Loucy (cell line): Measurements from ENCODE around the gene HIRA.

Experiments
- EZH2phosphoT487 ChIP-seq: fragments of 200-600 bp; IDR thresholded peaks from 2 replicates; pipeline ENCODE4 v1.6.1; 2018; ENCODE audit warnings: antibody characterized with exemption, mild to moderate bottlenecking, moderate library complexity, borderline replicate concordance
- TF ChIP-seq, protein P1 (sequence below): fragments of 200-600 bp; sonication (generic); conservative IDR thresholded peaks from 2 replicates; pipeline ENCODE4 v1.5.1; 2014; ENCODE audit warnings: mild to moderate bottlenecking, antibody characterized with exemption, low read length

DNA sequence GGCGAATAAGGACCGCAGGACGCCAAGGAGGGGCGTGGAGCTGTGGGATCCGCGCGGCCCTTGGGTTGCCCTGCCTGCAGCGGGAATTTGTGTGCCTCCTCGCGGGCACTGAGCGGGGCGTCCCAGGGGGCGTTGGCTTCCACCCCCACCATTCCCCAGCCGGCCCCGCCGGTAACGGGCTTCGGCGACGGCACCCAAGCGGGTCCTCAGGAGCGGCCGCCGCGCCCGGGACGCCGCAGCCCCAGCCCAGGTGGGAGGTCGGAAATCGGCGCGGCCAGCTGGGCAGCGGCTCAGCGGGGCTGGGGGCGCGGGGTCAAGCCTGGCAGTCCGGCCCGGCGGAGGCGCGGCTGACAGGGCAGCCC is 140.3 kb downstream of the HIRA start:
- TF ChIP-seq, protein P1, sequence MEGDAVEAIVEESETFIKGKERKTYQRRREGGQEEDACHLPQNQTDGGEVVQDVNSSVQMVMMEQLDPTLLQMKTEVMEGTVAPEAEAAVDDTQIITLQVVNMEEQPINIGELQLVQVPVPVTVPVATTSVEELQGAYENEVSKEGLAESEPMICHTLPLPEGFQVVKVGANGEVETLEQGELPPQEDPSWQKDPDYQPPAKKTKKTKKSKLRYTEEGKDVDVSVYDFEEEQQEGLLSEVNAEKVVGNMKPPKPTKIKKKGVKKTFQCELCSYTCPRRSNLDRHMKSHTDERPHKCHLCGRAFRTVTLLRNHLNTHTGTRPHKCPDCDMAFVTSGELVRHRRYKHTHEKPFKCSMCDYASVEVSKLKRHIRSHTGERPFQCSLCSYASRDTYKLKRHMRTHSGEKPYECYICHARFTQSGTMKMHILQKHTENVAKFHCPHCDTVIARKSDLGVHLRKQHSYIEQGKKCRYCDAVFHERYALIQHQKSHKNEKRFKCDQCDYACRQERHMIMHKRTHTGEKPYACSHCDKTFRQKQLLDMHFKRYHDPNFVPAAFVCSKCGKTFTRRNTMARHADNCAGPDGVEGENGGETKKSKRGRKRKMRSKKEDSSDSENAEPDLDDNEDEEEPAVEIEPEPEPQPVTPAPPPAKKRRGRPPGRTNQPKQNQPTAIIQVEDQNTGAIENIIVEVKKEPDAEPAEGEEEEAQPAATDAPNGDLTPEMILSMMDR, result no peak
- no peak for TF ChIP-seq EZH2phosphoT487
